H1 (cell line): ENCODE results near the gene GYPC. TPM values are rescaled to one million over a fixed set of nuclear protein-coding genes. Genes with fewer than 3 reads are reported as not detected.

Experiments used
- HDAC2 ChIP-seq, 2 experiments: fragments of 300-600 bp in 1 of 2; sonication (generic) in 1 of 2; IDR thresholded peaks; 2 replicates each; pipeline ENCODE4 v1.6.1; 2011 to 2012; ENCODE audit warnings: low read depth in 2 of 2, low read length in 2 of 2, mild to moderate bottlenecking in 2 of 2, moderate library complexity in 2 of 2, borderline replicate concordance in 1 of 2, inconsistent platforms in 1 of 2
- polyA plus RNA-seq, 7 experiments: library from polyadenylated mRNA; depleted of rRNA in 3 of 7; stranded (reverse) in 5 of 7; unstranded in 2 of 7; fragments of >200 nt in 5 of 7; fragments of 200-250 nt in 2 of 7; gene quantifications; 1 replicate in 5 of 7; 2 replicates in 1 of 7; 4 replicates in 1 of 7; pipeline versions ENCODE4 v1.2.1 to v1.2.3, GENCODE V29; 2011 to 2013; ENCODE audit warnings: missing spikeins in 2 of 7, mixed read lengths in 2 of 7
- total RNA-seq: library from RNA; stranded (reverse); fragmentation: NEBNext Ultra II Directional; extraction: Animal tissue kit (Norgen Biotek cat#: 25700); gene quantifications from 2 replicates; pipeline ENCODE4 v1.2.1, GENCODE V29; 2021
- TF ChIP-seq, protein P1 (sequence below): IDR thresholded peaks from 2 replicates; pipeline ENCODE4 v1.6.1; 2012; ENCODE audit warnings: low read length, inconsistent platforms

GYPC gene
- total and polyA plus RNA-seq, 2 of the 8 experiments (the other 6 are each of a cell fraction or from before 2014, with no cell fraction given) = 26.8 to 53.6 TPM

DNA sequence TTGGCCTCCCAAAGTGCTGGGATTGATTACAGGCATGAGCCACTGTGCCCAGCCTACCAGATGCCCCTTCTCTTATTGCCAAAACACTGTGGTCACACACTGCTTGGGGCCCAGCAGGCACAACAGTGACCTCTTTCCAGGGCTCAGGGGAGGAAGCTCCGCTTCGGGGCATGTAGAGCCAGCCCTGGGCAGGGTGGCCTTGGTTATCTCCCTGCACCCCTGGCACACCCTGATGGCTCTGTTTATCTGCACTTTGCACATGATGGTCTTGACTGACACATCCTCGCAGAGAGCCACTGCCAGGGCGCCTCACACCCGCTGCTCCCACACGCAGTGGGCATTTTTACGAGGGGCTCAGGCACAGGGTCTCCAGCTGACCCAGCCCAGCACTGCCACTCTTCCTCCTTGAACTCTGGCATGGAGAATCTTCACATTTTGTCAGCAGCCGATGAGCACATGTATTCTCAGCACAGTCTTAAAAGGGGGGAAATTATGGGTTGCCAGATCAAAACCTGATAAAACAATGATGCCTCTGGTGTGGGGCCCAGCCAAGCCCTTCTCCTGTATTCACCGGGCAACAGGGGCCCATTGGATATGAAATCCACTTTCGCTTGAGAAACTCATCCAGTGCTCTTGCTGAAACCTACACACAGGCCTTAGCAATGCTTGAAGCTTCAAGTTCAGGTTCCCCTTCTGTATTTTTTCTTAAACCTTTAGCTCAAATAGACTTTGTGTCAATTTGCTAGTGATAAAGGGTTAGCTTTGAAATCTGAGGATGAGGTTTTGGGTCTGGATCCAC, 5.9 kb downstream of the GYPC start (continued):
- TF ChIP-seq, protein P1, sequence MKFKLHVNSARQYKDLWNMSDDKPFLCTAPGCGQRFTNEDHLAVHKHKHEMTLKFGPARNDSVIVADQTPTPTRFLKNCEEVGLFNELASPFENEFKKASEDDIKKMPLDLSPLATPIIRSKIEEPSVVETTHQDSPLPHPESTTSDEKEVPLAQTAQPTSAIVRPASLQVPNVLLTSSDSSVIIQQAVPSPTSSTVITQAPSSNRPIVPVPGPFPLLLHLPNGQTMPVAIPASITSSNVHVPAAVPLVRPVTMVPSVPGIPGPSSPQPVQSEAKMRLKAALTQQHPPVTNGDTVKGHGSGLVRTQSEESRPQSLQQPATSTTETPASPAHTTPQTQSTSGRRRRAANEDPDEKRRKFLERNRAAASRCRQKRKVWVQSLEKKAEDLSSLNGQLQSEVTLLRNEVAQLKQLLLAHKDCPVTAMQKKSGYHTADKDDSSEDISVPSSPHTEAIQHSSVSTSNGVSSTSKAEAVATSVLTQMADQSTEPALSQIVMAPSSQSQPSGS = no peak
- TF ChIP-seq HDAC2 (IDR thresholded peaks at IDR 0.05; ENCODE audit: borderline replicate concordance in 1 of 2, low read depth in 2 of 2, low read length in 2 of 2) = no peak
- TF ChIP-seq, all 59 proteins: peak for 0
